ENCODE data around the gene SOX4. TPM values are rescaled to one million over a fixed set of nuclear protein-coding genes. Genes with fewer than 3 reads are reported as not detected.

SOX4 gene
- total and polyA plus RNA-seq, 11 donors = 1.9 to 20.3 (median 5.1) TPM

DNA sequence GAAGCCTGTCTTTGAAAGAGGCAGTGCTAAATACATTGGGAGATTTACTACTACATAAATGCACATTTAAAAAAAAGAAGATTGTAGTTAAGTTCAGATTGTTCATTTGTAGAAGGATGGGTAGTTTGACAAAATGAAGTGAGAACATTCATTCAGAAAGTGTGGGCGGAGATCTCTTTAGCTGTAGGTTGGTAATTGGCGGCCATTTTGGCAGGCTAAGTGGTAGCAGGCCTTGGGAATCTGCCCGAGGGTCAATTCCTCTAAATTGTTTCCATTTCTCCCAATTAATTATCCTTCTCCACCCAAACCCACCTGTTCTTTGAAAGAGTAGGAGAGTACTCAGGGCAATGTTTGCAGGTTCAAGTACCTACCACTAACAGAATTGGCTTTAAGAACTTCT, 17.9 kb downstream of the SOX4 start:
- ATAC-seq (no peak), DNase-seq (no peak)
- Histone ChIP-seq H3K27ac (no peak overlapping the region), H3K27me3 (no peaks in the 10 kb centered on the region), H3K4me3 (no peak overlapping the region), H3K4me1 (peaks cover 0 to 9% (median 0%) of the 10 kb centered on the region in 12 donors), H3K9me3 (no peaks in the 10 kb centered on the region), H3K36me3 (no peaks in the 10 kb centered on the region)
- 94 to 98% (median 97%) methylated on average over 3 of the region's 3 CpGs for WGBS, 4 donors
- TF ChIP-seq POLR2A (IDR thresholded peaks at IDR 0.05) = no peak
- TF ChIP-seq, protein P1, sequence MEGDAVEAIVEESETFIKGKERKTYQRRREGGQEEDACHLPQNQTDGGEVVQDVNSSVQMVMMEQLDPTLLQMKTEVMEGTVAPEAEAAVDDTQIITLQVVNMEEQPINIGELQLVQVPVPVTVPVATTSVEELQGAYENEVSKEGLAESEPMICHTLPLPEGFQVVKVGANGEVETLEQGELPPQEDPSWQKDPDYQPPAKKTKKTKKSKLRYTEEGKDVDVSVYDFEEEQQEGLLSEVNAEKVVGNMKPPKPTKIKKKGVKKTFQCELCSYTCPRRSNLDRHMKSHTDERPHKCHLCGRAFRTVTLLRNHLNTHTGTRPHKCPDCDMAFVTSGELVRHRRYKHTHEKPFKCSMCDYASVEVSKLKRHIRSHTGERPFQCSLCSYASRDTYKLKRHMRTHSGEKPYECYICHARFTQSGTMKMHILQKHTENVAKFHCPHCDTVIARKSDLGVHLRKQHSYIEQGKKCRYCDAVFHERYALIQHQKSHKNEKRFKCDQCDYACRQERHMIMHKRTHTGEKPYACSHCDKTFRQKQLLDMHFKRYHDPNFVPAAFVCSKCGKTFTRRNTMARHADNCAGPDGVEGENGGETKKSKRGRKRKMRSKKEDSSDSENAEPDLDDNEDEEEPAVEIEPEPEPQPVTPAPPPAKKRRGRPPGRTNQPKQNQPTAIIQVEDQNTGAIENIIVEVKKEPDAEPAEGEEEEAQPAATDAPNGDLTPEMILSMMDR (IDR thresholded peaks at IDR 0.05) = no peak
- intact Hi-C loops (cut with DNase I) = no loop called here

DNA sequence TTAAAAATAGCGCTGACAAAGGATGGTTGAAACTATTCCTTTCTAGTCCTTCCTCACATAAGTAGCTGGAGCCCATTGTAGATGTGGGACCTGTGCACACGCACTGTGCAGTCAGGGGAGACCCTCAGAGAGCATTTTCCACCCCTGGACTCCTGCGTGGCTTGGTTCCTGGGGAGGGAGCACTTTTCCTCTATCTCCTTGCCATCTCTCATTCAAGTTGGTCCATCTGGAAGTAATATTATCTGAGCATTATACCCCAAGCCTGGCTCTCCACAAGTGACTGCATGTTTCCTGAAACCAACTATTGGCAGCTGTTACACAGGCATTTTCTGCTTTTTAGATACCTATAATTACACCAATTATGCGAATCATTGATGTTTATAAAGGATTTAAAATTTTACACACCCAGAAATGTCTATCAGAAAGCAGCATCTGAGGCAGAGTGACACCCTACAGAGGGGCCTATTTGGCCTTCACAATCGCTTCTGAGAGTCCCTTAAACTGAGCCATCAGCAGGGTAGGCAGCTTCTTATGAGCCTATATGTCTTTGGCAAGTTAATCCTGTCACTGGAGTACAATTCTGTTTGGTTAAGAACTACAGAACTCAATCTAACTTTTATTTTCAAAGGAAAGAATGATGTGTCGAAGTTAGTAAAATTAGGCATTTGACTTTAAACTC, 18.7 kb downstream of the SOX4 start:
- intact Hi-C loops (cut with DNase I) = no loop called here

GRCh38 chr6:21613809-21614208, 20.3 kb downstream of the SOX4 start:
- no peaks in the 10 kb centered on the region for H3K27me3 ChIP-seq
- DNase-seq (no peak), ATAC-seq (no peak)
- intact Hi-C loops (cut with DNase I) = no loop called here
- TF ChIP-seq POLR2A (IDR thresholded peaks at IDR 0.05) = no peak
- TF ChIP-seq, protein P1 (IDR thresholded peaks at IDR 0.05) = no peak
- H3K9me3 ChIP-seq = no peaks in the 10 kb centered on the region
- no peak overlapping the region for H3K27ac ChIP-seq
- H3K36me3 ChIP-seq = no peaks in the 10 kb centered on the region
- H3K4me3 ChIP-seq = no peak overlapping the region
- 77 to 91% (median 88%) methylated on average over 2 of the region's 2 CpGs for WGBS, 4 donors
- peaks cover 0 to 9% (median 0%) of the 10 kb centered on the region in 12 donors for H3K4me1 ChIP-seq

More for the DNA sequence above, 18.7 kb downstream of the SOX4 start:
- Histone ChIP-seq H3K27ac (no peak overlapping the region), H3K4me1 (peaks cover 0 to 9% (median 0%) of the 10 kb centered on the region in 12 donors), H3K9me3 (no peaks in the 10 kb centered on the region), H3K36me3 (no peaks in the 10 kb centered on the region), H3K4me3 (no peak overlapping the region), H3K27me3 (no peaks in the 10 kb centered on the region)
- no peak for TF ChIP-seq POLR2A (IDR thresholded peaks at IDR 0.05)
- TF ChIP-seq, protein P1 (IDR thresholded peaks at IDR 0.05) = no peak
- ATAC-seq (no peak), DNase-seq (no peak)
- 89 to 95% (median 93%) methylated on average over 6 of the region's 6 CpGs for WGBS, 4 donors

- intact Hi-C loops (cut with DNase I) = no loop called here
- Histone ChIP-seq H3K27ac (no peak overlapping the region), H3K27me3 (no peaks in the 10 kb centered on the region), H3K9me3 (no peaks in the 10 kb centered on the region), H3K4me3 (no peak overlapping the region), H3K36me3 (no peaks in the 10 kb centered on the region), H3K4me1 (peaks cover 0 to 9% (median 0%) of the 10 kb centered on the region in 12 donors)
- WGBS, 4 donors = 95 to 97% (median 97%) methylated on average over 4 of the region's 4 CpGs
- TF ChIP-seq, protein P1 (IDR thresholded peaks at IDR 0.05) = no peak
- no peak for TF ChIP-seq POLR2A (IDR thresholded peaks at IDR 0.05)
- no peak for ATAC-seq
- DNase-seq = no peak
Measured at GRCh38 chr6:21614226-21614625, 20.7 kb downstream of the SOX4 start.
